ENCODE results near the gene SFT2D2. TPM values are rescaled to one million over a fixed set of nuclear protein-coding genes. Genes with fewer than 3 reads are reported as not detected.

SFT2D2 gene
- total and polyA plus RNA-seq, 2 of the 8 experiments (the other 6 are each of a cell fraction or from before 2014, with no cell fraction given): 9.0 to 29.0 TPM

DNA sequence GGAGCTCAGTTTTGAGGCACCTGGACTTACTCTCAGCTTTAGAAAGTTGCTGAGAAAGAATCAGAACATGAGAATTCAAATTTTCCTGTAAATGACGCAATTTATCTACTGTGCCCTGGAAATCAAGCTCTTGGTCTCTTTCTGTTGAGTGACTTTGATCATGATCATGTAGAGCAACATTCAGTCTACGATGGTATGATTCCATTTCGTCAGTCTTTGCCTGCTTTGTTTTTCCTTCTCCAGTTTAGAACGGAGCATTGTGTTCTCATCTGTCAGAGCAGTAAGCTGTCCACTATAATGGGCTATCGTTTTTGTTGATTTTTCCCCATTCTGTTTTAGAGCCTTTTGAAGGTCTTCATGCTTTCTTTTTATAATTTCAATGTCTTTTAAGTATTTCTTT is 20.7 kb downstream of the SFT2D2 start:
- Histone ChIP-seq H3K4me3 (ENCODE audit: extremely low read depth in 1 of 4, insufficient read depth in 2 of 4, low read depth in 3 of 4, low read length in 4 of 4) (no peak overlapping the region), H3K4ac (replicated peaks; ENCODE audit: insufficient read length, low read depth, low read length) (no peak overlapping the region), H3K23ac (ENCODE audit: insufficient read length) (no peak overlapping the region), H2AK5ac (ENCODE audit: low read depth, low read length) (no peak overlapping the region), H3K56ac (replicated peaks; ENCODE audit: insufficient read length, low read depth, low read length) (no peak overlapping the region), H3K79me2 (ENCODE audit: control insufficient read depth in 1 of 2, insufficient read depth in 2 of 2, low read length in 2 of 2) (no peaks in the 10 kb centered on the region), H3K79me1 (ENCODE audit: low read depth, low read length) (no peaks in the 10 kb centered on the region), H3K9ac (replicated peaks in 1 of 4; ENCODE audit: extremely low read depth in 1 of 4, low read depth in 3 of 4, low read length in 3 of 4) (no peak overlapping the region), H2BK12ac (ENCODE audit: low read depth, low read length) (no peak overlapping the region), H2BK15ac (ENCODE audit: low read length) (no peak overlapping the region), H3K27ac (ENCODE audit: low read depth, low read length) (no peak overlapping the region), H3K27me3 (replicated peaks in 1 of 4; ENCODE audit: control insufficient read depth in 3 of 4, extremely low read depth in 1 of 4, insufficient read depth in 3 of 4, low read length in 3 of 4) (no peaks in the 10 kb centered on the region), H2AFZ (ENCODE audit: low read length) (no peak overlapping the region), H4K20me1 (replicated peaks in 1 of 2; ENCODE audit: control insufficient read depth in 1 of 2, insufficient read depth in 2 of 2, low read length in 2 of 2) (no peaks in the 10 kb centered on the region), H3K18ac (ENCODE audit: extremely low read depth, low read length) (no peak overlapping the region), H2BK20ac (ENCODE audit: low read length) (no peak overlapping the region), H4K5ac (ENCODE audit: insufficient read length, low read depth, low read length) (no peak overlapping the region), H3K36me3 (ENCODE audit: control insufficient read depth in 2 of 4, insufficient read depth in 4 of 4, low read length in 3 of 4) (peaks cover 7 to 17% (median 10%) of the 10 kb centered on the region in 4 experiments; a peak in 7 of 8 replicates), H3K4me1 (replicated peaks in 1 of 4; ENCODE audit: control insufficient read depth in 3 of 4, insufficient read depth in 4 of 4, low read length in 3 of 4) (peaks cover 0 to 6% (median 3%) of the 10 kb centered on the region in 4 experiments; a peak in 3 of 7 replicates), H3K14ac (ENCODE audit: insufficient read length) (no peak overlapping the region), H4K8ac (ENCODE audit: extremely low read depth, insufficient read depth, low read length) (no peak overlapping the region), H3K4me2 (ENCODE audit: insufficient read depth in 1 of 2, low read depth in 2 of 2, low read length in 2 of 2) (no peak overlapping the region), H3K23me2 (ENCODE audit: low read depth, low read length) (no peaks in the 10 kb centered on the region), H2BK120ac (replicated peaks; ENCODE audit: low read depth, low read length) (no peak overlapping the region), H3K9me3 (ENCODE audit: insufficient read depth in 2 of 2, low read depth in 1 of 2, low read length in 1 of 2) (no peaks in the 10 kb centered on the region), H4K91ac (replicated peaks; ENCODE audit: insufficient read length, low read length) (no peak overlapping the region), H2BK5ac (ENCODE audit: low read depth, low read length) (no peak overlapping the region)
- ChIA-PET POLR2A (ENCODE audit: partially characterized antibody) (interaction anchor here (0.9 kb wide), 1 partner anchor 13 kb away, joined by 3 read pairs; no protein-coding TSS in a partner anchor), CTCF (ENCODE audit: partially characterized antibody) (interaction anchor here (0.8 to 2.2 kb wide), 2 partner anchors 8 to 11 kb away, joined by 6 to 18 read pairs; no protein-coding TSS in a partner anchor)
- 90% methylated on average over 5 of the region's 5 CpGs; no CpG with 5 or more reads in 1 of the 2 experiments for WGBS, 2 experiments (ENCODE audit: extremely low coverage in 1 of 2, insufficient coverage in 1 of 2, insufficient read length in 1 of 2, insufficient replicate concordance in 2 of 2, low coverage in 1 of 2, low lambda C conversion rate in 2 of 2, missing lambda C conversion rate in 1 of 2)
- FAIRE-seq: no peak
- no peak for DNase-seq (ENCODE audit: low read depth in 1 of 2, low spot score in 2 of 2)
- TF ChIP-seq RBBP5 (IDR thresholded peaks at IDR 0.05; ENCODE audit: borderline replicate concordance, low read depth, low read length) (no peak), RAD21 (IDR thresholded peaks at IDR 0.05 in 1 of 2, conservative IDR thresholded peaks at IDR 0.05 in 1 of 2; ENCODE audit: low read depth in 2 of 2, low read length in 2 of 2) (no peak)

Measured in H1 (cell line).